ENCODE data around the gene SPACA9. TPM values are rescaled to one million over a fixed set of nuclear protein-coding genes. Genes with fewer than 3 reads are reported as not detected.

The SPACA9 gene
- total RNA-seq, 1 donor from 2014 or later, result 4.1 TPM

DNA sequence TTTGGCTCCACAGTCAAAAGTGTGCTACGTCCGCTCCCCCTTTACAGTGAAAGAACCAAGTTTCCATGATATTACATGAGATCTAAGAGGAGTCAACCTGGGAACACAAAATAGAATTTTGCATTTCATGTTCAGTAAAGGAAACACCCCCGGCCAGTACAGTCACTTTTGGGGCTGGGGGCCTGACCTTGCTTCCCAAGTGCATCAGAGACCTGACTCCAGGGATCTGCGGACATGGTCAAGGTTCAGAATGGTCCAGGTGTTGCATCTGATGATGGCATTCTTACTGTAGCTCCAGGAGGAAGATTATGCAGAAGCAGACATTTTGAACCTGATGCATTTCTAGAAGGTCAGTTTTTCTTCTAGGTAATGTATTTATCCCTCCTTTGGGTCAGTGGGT, 40.4 kb upstream of the SPACA9 start:
- peaks cover 47% of the 10 kb centered on the region for H3K27me3 Mint-ChIP-seq (ENCODE audit: low read depth)
- no peak for DNase-seq (ENCODE audit: low read depth, low spot score)
- no peaks in the 10 kb centered on the region for H3K9me3 Mint-ChIP-seq
- H3K27ac Mint-ChIP-seq (ENCODE audit: unreplicated experiment), result no peak overlapping the region
- peaks cover 28% of the 10 kb centered on the region for H3K4me1 Mint-ChIP-seq
- no peaks in the 10 kb centered on the region for H3K36me3 Mint-ChIP-seq (ENCODE audit: low read depth)
- TF ChIP-seq, protein P1, sequence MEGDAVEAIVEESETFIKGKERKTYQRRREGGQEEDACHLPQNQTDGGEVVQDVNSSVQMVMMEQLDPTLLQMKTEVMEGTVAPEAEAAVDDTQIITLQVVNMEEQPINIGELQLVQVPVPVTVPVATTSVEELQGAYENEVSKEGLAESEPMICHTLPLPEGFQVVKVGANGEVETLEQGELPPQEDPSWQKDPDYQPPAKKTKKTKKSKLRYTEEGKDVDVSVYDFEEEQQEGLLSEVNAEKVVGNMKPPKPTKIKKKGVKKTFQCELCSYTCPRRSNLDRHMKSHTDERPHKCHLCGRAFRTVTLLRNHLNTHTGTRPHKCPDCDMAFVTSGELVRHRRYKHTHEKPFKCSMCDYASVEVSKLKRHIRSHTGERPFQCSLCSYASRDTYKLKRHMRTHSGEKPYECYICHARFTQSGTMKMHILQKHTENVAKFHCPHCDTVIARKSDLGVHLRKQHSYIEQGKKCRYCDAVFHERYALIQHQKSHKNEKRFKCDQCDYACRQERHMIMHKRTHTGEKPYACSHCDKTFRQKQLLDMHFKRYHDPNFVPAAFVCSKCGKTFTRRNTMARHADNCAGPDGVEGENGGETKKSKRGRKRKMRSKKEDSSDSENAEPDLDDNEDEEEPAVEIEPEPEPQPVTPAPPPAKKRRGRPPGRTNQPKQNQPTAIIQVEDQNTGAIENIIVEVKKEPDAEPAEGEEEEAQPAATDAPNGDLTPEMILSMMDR (conservative IDR thresholded peaks at IDR 0.05), result no peak
- H3K4me3 Mint-ChIP-seq, result no peak overlapping the region

DNA sequence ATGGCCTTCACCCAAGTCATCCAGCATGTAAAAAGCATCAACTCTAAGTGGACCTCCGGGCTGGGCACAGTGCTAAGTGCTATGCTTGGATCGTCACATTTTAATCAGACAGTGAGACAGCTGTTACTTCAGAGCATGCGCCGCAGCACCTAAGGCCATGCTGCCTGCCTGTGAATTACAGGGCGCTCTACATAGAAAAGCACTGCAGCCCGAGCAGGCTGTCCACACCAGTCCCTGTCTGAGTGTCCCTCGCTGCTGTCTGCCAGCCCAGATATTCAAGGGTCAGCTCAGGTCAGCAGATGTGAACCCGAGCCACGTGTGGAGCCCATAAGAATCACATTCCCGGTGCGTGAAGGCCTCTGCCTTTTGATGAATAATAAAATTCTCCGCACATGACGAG, 37.7 kb upstream of the SPACA9 start:
- TF ChIP-seq, protein P1 (conservative IDR thresholded peaks at IDR 0.05), result no peak
- no peak for DNase-seq (ENCODE audit: low read depth, low spot score)
- no peaks in the 10 kb centered on the region for H3K36me3 Mint-ChIP-seq (ENCODE audit: low read depth)
- peaks cover 27% of the 10 kb centered on the region for H3K27me3 Mint-ChIP-seq (ENCODE audit: low read depth)
- peaks cover 14% of the 10 kb centered on the region for H3K4me1 Mint-ChIP-seq
- no peaks in the 10 kb centered on the region for H3K9me3 Mint-ChIP-seq
- H3K27ac Mint-ChIP-seq (ENCODE audit: unreplicated experiment), result no peak overlapping the region
- no peak overlapping the region for H3K4me3 Mint-ChIP-seq

DNA sequence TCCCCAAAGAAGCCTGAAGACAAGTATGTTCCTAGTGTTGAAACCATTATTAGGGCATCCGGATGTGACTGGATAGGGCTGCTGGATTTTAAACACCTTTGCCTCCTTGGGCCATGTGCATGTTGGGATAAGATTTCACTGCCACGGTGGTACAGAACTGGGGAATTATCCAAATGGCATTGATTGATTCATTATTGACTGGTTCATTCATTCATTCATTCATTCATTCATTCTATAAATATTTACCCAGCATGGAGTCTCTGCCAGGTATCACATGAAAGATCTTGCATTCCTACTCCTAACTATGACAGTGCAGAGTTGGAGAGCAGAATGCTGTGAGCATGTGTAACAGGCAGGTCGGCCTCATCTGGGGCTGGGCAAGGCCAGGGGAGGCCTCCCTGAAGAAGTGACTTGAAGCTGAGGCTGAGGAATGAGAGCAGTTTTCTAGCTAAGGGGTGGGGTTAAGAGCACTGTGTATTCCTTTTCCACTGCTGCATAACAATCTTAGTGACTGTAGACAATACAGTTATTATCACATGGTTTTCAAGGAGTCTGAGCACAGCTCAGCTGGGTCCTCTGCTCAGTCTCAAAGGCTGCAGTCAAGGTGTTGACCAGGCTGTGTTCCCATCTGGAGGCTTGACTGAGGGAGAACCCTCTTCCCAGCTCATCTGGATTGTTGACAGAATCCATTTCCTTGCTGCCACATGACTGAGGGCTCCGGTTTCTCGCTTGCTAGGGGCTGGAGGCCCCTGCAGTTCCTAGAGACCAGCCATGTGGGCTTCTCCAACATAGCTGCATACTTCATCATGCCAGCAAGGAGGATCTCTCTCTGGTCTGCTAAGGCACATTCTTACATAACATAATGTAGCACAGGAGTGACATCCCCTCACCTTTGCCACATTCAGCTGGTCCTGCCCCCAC, 36.3 kb upstream of the SPACA9 start:
- H3K9me3 Mint-ChIP-seq, result no peaks in the 10 kb centered on the region
- DNase-seq (ENCODE audit: low read depth, low spot score), result no peak
- no peaks in the 10 kb centered on the region for H3K36me3 Mint-ChIP-seq (ENCODE audit: low read depth)
- no peak overlapping the region for H3K4me3 Mint-ChIP-seq
- TF ChIP-seq, protein P1 (conservative IDR thresholded peaks at IDR 0.05), result no peak
- peaks cover 12% of the 10 kb centered on the region for H3K4me1 Mint-ChIP-seq
- no peak overlapping the region for H3K27ac Mint-ChIP-seq (ENCODE audit: unreplicated experiment)
- peaks cover 18% of the 10 kb centered on the region for H3K27me3 Mint-ChIP-seq (ENCODE audit: low read depth)

DNA sequence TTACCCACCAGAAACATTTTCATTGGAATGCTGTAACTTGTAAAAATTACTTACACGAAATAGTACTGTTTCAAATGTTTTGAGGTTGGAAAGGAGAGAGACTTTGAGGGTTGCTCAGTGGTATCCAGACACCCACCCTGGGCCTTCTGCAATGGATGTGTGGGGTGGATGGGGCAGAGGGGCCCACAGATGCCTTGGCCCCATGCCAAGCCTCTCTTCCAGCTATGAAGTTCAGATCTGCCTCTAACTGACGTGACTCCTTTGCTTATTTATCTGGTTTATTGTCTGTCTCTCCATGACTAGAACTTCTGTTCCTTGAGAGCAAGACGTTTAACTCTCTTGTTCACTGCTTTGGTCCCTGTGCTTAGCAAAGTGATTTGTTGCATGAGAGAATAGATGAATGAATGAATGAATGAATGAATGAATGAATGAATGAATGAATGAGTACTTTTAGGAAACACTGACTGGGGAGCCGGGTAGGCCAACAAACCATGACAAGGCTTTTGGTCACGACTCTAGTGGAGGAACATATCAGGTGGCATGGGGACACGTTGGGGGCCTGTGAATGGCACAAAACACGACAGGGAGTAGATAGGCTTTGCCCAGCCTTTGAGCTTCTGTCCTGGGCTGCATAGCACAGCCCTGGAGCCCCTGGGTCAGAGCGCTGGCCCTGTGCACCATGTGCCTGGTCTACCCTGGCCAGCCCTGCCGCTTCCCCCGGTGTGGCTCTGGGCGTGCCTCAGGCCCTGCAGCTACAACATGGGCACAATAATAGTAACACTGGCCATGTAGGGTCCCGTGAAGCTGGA, 32.4 kb upstream of the SPACA9 start:
- no peak for DNase-seq (ENCODE audit: low read depth, low spot score)
- peaks cover 5% of the 10 kb centered on the region for H3K4me1 Mint-ChIP-seq
- no peak overlapping the region for H3K27ac Mint-ChIP-seq (ENCODE audit: unreplicated experiment)
- H3K36me3 Mint-ChIP-seq (ENCODE audit: low read depth), result no peaks in the 10 kb centered on the region
- TF ChIP-seq, protein P1 (conservative IDR thresholded peaks at IDR 0.05), result no peak
- no peaks in the 10 kb centered on the region for H3K9me3 Mint-ChIP-seq
- H3K27me3 Mint-ChIP-seq (ENCODE audit: low read depth), result no peaks in the 10 kb centered on the region
- no peak overlapping the region for H3K4me3 Mint-ChIP-seq

DNA sequence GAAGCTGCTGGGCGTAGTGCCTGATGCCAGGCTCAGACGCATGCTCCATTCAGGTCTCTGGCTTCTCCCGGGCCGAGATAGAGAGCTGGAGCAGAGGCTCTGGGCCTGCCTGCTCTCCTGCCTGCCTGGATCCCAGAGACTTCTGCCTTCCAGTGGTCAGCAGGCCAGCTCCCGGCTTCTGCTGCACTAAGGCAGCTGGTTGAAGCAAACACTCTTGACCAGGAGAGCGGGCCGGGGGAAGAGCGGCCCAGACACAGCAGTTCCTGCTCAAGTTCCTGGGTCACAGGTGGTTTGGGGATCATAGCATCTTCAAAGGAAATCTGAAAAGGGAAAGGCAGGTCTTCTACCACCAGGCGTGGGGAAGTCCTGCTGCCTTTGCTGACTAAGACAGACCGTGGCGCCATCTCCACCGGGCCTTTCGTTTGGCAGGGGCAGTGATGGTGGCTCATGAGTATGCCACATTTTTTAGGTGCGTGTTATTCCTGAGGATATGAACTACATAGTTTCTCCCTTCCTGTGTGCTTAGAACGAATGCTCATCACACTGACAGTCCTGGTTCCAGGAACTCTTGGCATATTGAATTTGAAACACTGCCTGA, 31.7 kb upstream of the SPACA9 start:
- H3K9me3 Mint-ChIP-seq, result no peaks in the 10 kb centered on the region
- no peaks in the 10 kb centered on the region for H3K36me3 Mint-ChIP-seq (ENCODE audit: low read depth)
- TF ChIP-seq, protein P1 (conservative IDR thresholded peaks at IDR 0.05), result no peak
- H3K4me3 Mint-ChIP-seq, result no peak overlapping the region
- no peaks in the 10 kb centered on the region for H3K27me3 Mint-ChIP-seq (ENCODE audit: low read depth)
- H3K4me1 Mint-ChIP-seq, result peaks cover 5% of the 10 kb centered on the region
- H3K27ac Mint-ChIP-seq (ENCODE audit: unreplicated experiment), result no peak overlapping the region
- DNase-seq (ENCODE audit: low read depth, low spot score), result no peak
